Cardiac fibroblast (primary cell): ENCODE measurements around the gene PRTFDC1.
"Not testable (repeated sequence)": the region's sequence is repeated elsewhere in the genome, so short reads cannot be mapped to it uniquely, and the experiment has no call there.

Source experiments
- DNase-seq, 2 donors: peaks; one replicate each; pipeline versions ENCODE4 v3.0.0 to v3.0.0-alpha.2; 2010; ENCODE audit warnings: low read depth in 2 of 2
- H3K4me3 ChIP-seq, 2 donors: replicated peaks in 1 of 2; 1 replicate in 1 of 2; 2 replicates in 1 of 2; pipeline ENCODE4 v1.5.1; 2011; ENCODE audit warnings: low read depth in 2 of 2, low read length in 2 of 2, mild to moderate bottlenecking in 2 of 2, moderate library complexity in 1 of 2
- TF ChIP-seq, protein P1 (sequence below): IDR thresholded peaks from one replicate; pipeline ENCODE4 v1.5.1; 2011; ENCODE audit warnings: low read depth, mild to moderate bottlenecking, low read length, inconsistent platforms

Gene PRTFDC1

DNA sequence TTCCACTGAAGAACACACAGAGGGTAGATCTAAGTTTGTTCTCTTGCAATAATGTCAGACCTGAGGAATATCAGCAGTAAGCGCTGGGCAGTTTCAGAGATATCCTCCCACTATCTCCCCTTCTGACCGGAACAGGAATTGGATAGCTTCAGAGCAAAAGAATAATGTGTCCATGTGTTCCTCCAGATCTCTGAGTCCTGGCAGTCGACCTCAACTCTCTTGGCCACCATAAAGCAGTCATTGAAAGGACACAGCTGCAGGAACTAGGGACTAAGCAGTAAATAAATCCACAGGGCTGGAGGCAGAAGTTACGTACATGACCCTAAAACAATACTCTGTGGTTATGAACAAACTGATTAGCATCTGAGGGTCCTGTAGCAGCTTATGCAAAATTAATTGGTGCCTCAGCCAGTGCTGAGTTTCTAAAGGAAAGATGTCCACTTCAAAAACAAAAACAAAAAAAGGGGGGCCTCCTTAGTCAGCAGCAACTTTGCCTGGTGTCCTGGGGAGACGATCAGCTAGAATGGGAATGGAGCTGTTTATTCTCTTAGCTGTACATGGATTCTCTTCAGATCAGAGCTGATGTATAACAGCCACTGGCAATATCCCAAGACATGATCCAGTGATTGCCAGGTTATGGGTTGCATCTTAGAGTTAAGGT lies 6.4 kb upstream of the PRTFDC1 start:
- DNase-seq, result peak; percentile 73 to 86
- TF ChIP-seq, protein P1, sequence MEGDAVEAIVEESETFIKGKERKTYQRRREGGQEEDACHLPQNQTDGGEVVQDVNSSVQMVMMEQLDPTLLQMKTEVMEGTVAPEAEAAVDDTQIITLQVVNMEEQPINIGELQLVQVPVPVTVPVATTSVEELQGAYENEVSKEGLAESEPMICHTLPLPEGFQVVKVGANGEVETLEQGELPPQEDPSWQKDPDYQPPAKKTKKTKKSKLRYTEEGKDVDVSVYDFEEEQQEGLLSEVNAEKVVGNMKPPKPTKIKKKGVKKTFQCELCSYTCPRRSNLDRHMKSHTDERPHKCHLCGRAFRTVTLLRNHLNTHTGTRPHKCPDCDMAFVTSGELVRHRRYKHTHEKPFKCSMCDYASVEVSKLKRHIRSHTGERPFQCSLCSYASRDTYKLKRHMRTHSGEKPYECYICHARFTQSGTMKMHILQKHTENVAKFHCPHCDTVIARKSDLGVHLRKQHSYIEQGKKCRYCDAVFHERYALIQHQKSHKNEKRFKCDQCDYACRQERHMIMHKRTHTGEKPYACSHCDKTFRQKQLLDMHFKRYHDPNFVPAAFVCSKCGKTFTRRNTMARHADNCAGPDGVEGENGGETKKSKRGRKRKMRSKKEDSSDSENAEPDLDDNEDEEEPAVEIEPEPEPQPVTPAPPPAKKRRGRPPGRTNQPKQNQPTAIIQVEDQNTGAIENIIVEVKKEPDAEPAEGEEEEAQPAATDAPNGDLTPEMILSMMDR, result no peak
- peak overlapping the region in 1 of 2 donors; percentile 0 for H3K4me3 ChIP-seq

DNA sequence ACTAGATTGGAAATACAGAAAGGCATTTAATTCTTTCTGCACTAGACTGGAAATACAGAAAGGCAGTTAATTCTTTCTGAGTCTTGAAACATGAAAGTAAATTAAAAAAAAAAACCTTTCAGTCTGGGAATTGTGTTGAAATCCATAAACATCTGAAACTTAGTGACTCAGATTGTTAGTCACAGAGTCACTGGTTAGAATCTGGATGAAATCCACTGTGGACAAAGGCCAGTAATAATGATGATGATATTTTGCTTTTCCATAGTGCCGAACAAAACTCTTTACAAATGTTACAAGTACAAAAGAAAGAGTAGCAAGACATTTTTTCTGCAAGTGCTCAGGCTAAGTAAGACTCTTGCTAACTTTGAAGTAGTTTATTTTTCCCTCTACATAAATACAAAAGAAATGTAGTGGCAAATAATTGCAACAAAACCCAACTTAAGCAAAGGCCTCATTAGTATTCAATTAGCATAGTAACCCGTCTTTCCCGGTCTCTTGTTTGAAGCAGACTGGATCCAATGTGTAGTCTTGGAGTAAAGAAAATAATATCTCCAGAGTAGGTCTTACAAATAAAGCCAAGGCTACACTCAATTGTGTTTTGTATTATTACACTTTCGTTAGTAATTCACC lies 5.8 kb upstream of the PRTFDC1 start:
- H3K4me3 ChIP-seq, result peak overlapping the region in 1 of 2 donors; percentile 0
- TF ChIP-seq, protein P1, result no peak
- peak; percentile 94 to 95 for DNase-seq

DNA sequence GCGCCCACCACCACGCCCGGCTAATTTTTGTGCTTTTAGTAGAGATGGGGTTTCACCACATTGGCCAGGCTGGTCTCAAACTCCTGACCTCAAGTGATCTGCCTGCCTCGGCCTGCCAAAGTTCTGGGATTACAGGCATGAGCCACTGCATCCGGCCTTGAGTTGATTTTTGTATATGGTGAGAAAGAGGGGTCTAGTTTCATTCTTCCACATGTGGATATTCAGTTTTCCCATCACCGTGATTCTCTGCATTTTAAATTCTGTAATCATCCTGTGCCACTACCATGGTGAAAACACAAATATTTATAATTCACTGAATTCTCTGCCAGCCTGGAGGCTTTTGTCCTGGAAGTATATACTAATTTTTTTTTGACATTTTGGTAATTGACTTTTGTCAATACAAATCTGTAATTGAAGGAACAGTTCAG lies 5.2 kb upstream of the PRTFDC1 start:
- DNase-seq, result peak; percentile 79
- H3K4me3 ChIP-seq, result not testable (repeated sequence)

DNA sequence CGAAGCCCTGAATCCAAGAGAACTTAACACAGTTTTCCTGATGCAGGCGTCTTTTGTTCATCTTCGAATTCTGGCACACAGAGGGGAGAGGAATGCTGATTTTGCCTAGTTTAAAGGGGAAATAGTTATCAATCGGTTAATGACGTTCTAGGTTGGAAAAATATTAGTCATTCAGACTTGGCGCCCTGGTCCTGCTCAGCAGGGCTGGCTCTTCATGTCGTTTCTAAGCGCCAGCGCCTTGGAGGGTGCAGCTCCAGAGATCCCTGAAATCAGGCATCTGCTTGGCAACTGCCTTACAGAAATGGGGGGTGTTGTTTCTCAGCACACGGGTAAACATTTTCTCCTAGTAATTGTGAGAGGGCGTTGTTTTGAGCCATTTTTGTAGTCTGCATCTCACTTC lies 1.3 kb upstream of the PRTFDC1 start:
- DNase-seq, result no peak
- H3K4me3 ChIP-seq, result no peak overlapping the region
- TF ChIP-seq, protein P1, result no peak

DNA sequence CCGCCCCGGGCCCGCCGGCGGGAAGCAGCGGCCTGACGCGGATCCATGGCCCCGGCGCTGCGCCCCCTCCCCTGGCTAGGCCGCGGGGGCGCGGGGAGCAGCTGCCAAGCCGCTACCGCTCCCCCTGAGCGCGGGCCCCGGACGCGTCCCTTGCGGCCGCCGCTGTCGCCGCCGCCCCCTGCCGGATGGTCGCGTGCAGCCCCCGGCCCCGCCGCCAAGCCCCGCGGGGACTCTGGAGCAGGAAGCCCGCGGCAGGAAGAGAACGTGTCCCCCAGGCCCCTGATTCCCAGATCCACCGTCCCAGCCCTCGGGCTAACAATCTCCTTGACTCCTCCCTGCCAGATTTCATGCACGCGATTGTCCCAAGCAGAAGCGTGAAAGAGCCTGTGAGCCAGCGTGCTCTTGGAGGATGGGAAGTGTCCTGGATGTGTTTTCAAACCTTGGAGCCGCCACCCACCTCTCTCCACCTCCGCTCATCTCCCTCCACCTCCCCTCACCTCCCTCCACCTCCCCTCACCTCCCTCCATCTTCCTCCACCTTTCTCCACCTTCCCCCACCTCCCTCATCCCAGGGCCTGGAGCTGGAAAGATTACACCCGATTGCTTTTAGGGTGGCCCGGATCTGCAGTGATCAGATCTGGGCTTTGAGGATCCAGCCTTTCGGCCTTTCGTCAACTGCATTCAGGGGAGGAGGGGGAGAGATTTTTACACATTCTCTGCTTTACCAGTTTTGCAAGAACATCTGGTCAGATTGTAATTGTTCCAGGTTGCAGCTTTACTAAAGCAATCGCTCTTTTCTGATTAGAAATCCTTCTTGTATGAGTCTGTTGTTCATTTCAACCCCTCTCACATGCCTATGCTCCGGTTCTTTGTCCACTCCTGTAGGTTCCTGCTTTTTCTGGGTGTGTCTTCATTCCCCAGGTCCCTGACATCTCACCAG lies 570 bp upstream of the PRTFDC1 start:
- TF ChIP-seq, protein P1, result no peak
- H3K4me3 ChIP-seq, result peak overlapping the region; percentile 32 to 56
- DNase-seq, result peak; percentile 52 to 88

DNA sequence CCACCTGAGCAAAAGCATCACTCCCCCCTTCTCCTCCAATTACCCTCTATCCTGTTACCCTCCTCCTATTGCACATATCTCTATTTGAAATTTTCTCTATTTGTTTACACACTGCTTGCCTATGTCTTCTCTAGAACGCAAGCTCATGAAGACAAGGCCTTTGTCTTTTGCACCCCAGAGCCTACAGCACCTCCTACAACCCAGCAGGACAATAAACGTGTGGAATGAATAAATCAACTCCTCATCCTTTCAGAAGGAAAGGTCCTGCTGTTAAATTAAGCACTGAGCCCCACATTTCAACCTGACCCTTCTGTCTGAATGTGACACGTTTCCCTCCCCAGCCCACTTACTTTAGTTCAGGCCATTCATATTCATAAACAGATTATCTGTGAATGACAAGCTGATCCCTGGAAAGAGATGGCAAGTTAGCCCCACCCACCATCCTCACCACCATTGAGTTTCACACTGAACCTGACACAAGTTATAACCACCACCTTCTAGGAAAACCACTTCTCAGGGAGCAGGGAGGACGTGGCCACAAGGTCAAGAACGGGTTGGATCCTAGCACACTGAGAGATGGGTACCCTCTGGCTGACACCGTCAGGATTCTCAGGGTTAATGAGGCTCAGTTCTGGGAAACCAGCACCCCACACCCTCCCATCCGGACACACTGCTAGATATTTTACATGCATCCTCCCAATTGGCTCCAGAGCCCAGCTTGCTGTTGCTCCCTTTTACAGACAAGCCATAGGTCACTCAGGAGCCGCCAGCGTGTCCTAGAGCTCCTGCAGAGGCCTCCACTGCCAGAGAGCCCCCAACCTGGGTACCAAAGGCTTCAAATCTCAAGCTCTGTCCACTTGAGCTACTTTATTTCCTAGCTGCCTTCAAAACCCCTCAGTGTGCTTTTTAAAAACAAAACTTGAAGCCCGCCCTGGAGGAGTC lies 934 bp downstream of the PRTFDC1 start:
- DNase-seq, result peak; percentile 26 to 65
- H3K4me3 ChIP-seq, result peak overlapping the region; percentile 47 to 56
- TF ChIP-seq, protein P1, result no peak
